Body of pancreas (tissue), 4 donors: ENCODE results near the gene DUSP12. TPM values are rescaled to one million over a fixed set of nuclear protein-coding genes. Genes with fewer than 3 reads are reported as not detected.
A peak's percentile ranks its signal among the peaks of the same experiment; 100 is the strongest.
"Not testable (repeated sequence)": the region's sequence is repeated elsewhere in the genome, so short reads cannot be mapped to it uniquely, and the experiment has no call there.

Experiments
- ATAC-seq: fragments of 150-250 bp; one replicate; pipeline ENCODE4 v1.9.1; 2016
- DNase-seq, 4 donors: peaks; one replicate each; pipeline ENCODE4 v3.0.0-alpha.2; 2019
- H3K27ac ChIP-seq, 4 donors: fragments of 200-600 bp; sonication (generic); 1 replicate in 3 of 4; 2 replicates in 1 of 4; pipeline versions ENCODE4 v1.5.1 to v1.6.1; 2016 to 2019; ENCODE audit warnings: mild to moderate bottlenecking in 1 of 4, mixed read lengths in 1 of 4, moderate library complexity in 1 of 4
- H3K27me3 ChIP-seq, 2 donors: fragments of 200-600 bp; sonication (generic); one replicate each; pipeline ENCODE4 v1.6.0; 2016; ENCODE audit warnings: mild to moderate bottlenecking in 1 of 2
- H3K36me3 ChIP-seq, 2 donors: fragments of 200-600 bp; sonication (generic); replicated peaks in 1 of 2; 2 replicates each; pipeline ENCODE4 v1.5.1; 2016; ENCODE audit warnings: low read depth in 2 of 2; ENCODE audit not compliant: insufficient read depth in 1 of 2
- H3K4me1 ChIP-seq: fragments of 200-600 bp; sonication (generic); one replicate; pipeline ENCODE4 v1.6.0; 2016
- H3K4me3 ChIP-seq, 2 donors: fragments of 200-600 bp; sonication (generic); 1 replicate in 1 of 2; 2 replicates in 1 of 2; pipeline ENCODE4 v1.5.1; 2016 to 2019
- H3K9me3 ChIP-seq, 3 donors: fragments of 200-600 bp; sonication (generic); 1 replicate in 2 of 3; 2 replicates in 1 of 3; pipeline ENCODE4 v1.5.1; 2016
- CTCF ChIP-seq, 7 experiments: fragments of 450-650 bp in 4 of 7; fragments of 200-600 bp in 3 of 7; sonication (generic) in 3 of 7; IDR thresholded peaks; one replicate each; pipeline ENCODE4 v1.5.1; 2016 to 2019; ENCODE audit warnings: antibody characterized with exemption in 7 of 7
- POLR2A ChIP-seq, 3 donors: fragments of 450-650 bp; IDR thresholded peaks; one replicate each; pipeline ENCODE4 v1.6.1; 2016; ENCODE audit warnings: antibody characterized with exemption in 3 of 3, mild to moderate bottlenecking in 2 of 3
- WGBS, 2 donors: methylation state at CpG; one replicate each; pipeline ENCODE4 v1.1.5; 2017; 5-methylcytosine and 5-hydroxymethylcytosine counted together
- intact Hi-C: fragments of 100-400 bp; cut with DNase I; formaldehyde crosslinking; loops from one replicate; pipeline ENCODE4 v1.15.1; 2023
- total RNA-seq, 2 donors: library from RNA; depleted of rRNA; stranded (reverse); fragments of >200 nt; gene quantifications; one replicate each; pipeline ENCODE4 v1.1.0, GENCODE V29; 2016

DUSP12 gene
- total RNA-seq, 2 donors from 2014 or later, result 8.2 to 23.3 TPM

GRCh38 chr1:161766102-161766981, 16.8 kb downstream of the DUSP12 start, which contains the start of gene ATF6:
ATF6 (plus strand) TSS chr1:161766320; CDS start chr1:161766361, 41 bp downstream.
- peaks cover 48% of the 10 kb centered on the region for H3K4me1 ChIP-seq
- no peaks in the 10 kb centered on the region for H3K36me3 ChIP-seq
- peak within 1 kb of the TSS; percentile 49 to 90 for H3K4me3 ChIP-seq
- H3K9me3 ChIP-seq, result no peaks in the 10 kb centered on the region
- 1% methylated on average over 35 of the region's 35 CpGs for WGBS, 2 donors
- TF ChIP-seq CTCF (IDR thresholded peaks at IDR 0.05) (peak in 2 of 7 experiments; percentile 1 to 43), POLR2A (IDR thresholded peaks at IDR 0.05) (peak in 2 of 3 donors; percentile 90 to 94)
- ATAC-seq (peak; percentile 94), DNase-seq (peak; percentile 90 to 96 (median 94))
- intact Hi-C loops, result no loop called here
- H3K27me3 ChIP-seq, result no peaks in the 10 kb centered on the region
- peak within 1 kb of the TSS; percentile 82 to 99 (median 94) for H3K27ac ChIP-seq

- Histone ChIP-seq H3K36me3 (no peaks in the 10 kb centered on the region), H3K4me1 (peaks cover 59% of the 10 kb centered on the region), H3K27me3 (no peaks in the 10 kb centered on the region), H3K9me3 (no peaks in the 10 kb centered on the region), H3K27ac (no peak overlapping the region), H3K4me3 (no peak overlapping the region)
- intact Hi-C loops, result no loop called here
- TF ChIP-seq CTCF (IDR thresholded peaks at IDR 0.05), result no peak
- TF ChIP-seq POLR2A (IDR thresholded peaks at IDR 0.05), result no peak
- no peak for ATAC-seq
- 92 to 95% methylated on average over 5 of the region's 5 CpGs for WGBS, 2 donors
- DNase-seq, result no peak
Observed at GRCh38 chr1:161768461-161768860, 18.9 kb downstream of the DUSP12 start.

GRCh38 chr1:161768986-161769672, 19.5 kb downstream of the DUSP12 start:
- DNase-seq (no peak), ATAC-seq (no peak)
- intact Hi-C loops, result no loop called here
- peaks cover 55% of the 10 kb centered on the region for H3K4me1 ChIP-seq
- H3K9me3 ChIP-seq, result no peaks in the 10 kb centered on the region
- no peaks in the 10 kb centered on the region for H3K27me3 ChIP-seq
- TF ChIP-seq POLR2A (IDR thresholded peaks at IDR 0.05), result no peak
- no peak for TF ChIP-seq CTCF (IDR thresholded peaks at IDR 0.05)
- no peak overlapping the region for H3K4me3 ChIP-seq
- no peak overlapping the region for H3K27ac ChIP-seq
- H3K36me3 ChIP-seq, result no peaks in the 10 kb centered on the region

GRCh38 chr1:161769673-161770045, 20.1 kb downstream of the DUSP12 start:
- intact Hi-C loops, H3K27ac ChIP-seq, H3K36me3 ChIP-seq, H3K27me3 ChIP-seq, H3K9me3 ChIP-seq, DNase-seq, ATAC-seq, H3K4me3 ChIP-seq: not testable (repeated sequence)
- H3K4me1 ChIP-seq, result peaks cover 54% of the 10 kb centered on the region
- 88 to 93% methylated on average over 4 to 5 of the region's 5 CpGs for WGBS, 2 donors

GRCh38 chr1:161770250-161770649, 20.7 kb downstream of the DUSP12 start:
- no peaks in the 10 kb centered on the region for H3K9me3 ChIP-seq
- H3K36me3 ChIP-seq, result no peaks in the 10 kb centered on the region
- DNase-seq (no peak), ATAC-seq (no peak)
- 90 to 93% methylated on average over 3 of the region's 3 CpGs for WGBS, 2 donors
- peaks cover 50% of the 10 kb centered on the region for H3K4me1 ChIP-seq
- TF ChIP-seq CTCF (IDR thresholded peaks at IDR 0.05) (no peak), POLR2A (IDR thresholded peaks at IDR 0.05) (no peak)
- intact Hi-C loops, result no loop called here
- no peak overlapping the region for H3K4me3 ChIP-seq
- no peak overlapping the region for H3K27ac ChIP-seq
- no peaks in the 10 kb centered on the region for H3K27me3 ChIP-seq
